ENCODE results near the gene FLT1. TPM values are rescaled to one million over a fixed set of nuclear protein-coding genes. Genes with fewer than 3 reads are reported as not detected.

FLT1 gene
- total RNA-seq, 1 donor from 2014 or later, result 46.3 TPM

GRCh38 chr13:28485551-28485950 is 9.4 kb downstream of the FLT1 start:
- no peak for DNase-seq

- no peak for DNase-seq
These were observed 9.8 kb downstream of the FLT1 start for GRCh38 chr13:28485097-28485496.

- no peak for DNase-seq
These were observed 11.5 kb downstream of the FLT1 start for GRCh38 chr13:28483313-28483931.

GRCh38 chr13:28479005-28479404 is 15.9 kb downstream of the FLT1 start:
- no peak for DNase-seq

GRCh38 chr13:28478127-28478526 is 16.8 kb downstream of the FLT1 start:
- no peak for DNase-seq

GRCh38 chr13:28477709-28477973 is 17.3 kb downstream of the FLT1 start:
- no peak for DNase-seq

GRCh38 chr13:28476919-28477708 is 17.8 kb downstream of the FLT1 start:
- no peak for DNase-seq

GRCh38 chr13:28475916-28476725 is 18.8 kb downstream of the FLT1 start:
- no peak for DNase-seq

GRCh38 chr13:28474491-28475134 is 20.3 kb downstream of the FLT1 start:
- DNase-seq, result no peak

- DNase-seq, result no peak
These were observed 21.9 kb downstream of the FLT1 start for GRCh38 chr13:28473044-28473443.

GRCh38 chr13:28471421-28471820 is 23.5 kb downstream of the FLT1 start:
- no peak for DNase-seq

GRCh38 chr13:28470296-28470695 is 24.6 kb downstream of the FLT1 start:
- no peak for DNase-seq

GRCh38 chr13:28469316-28469715 is 25.6 kb downstream of the FLT1 start:
- no peak for DNase-seq

- no peak for DNase-seq
These were observed 26.7 kb downstream of the FLT1 start for GRCh38 chr13:28468023-28468915.

GRCh38 chr13:28467034-28467433 is 27.9 kb downstream of the FLT1 start:
- DNase-seq, result no peak

GRCh38 chr13:28466151-28466550 is 28.8 kb downstream of the FLT1 start:
- no peak for DNase-seq

- DNase-seq, result peak; percentile 5
These were observed 30.0 kb downstream of the FLT1 start for GRCh38 chr13:28464861-28465460.

- DNase-seq, result no peak
These were observed 31.4 kb downstream of the FLT1 start for GRCh38 chr13:28463481-28463880.

- DNase-seq, result no peak
These were observed 35.0 kb downstream of the FLT1 start for GRCh38 chr13:28459911-28460310.

- no peak for DNase-seq
These were observed 36.3 kb downstream of the FLT1 start for GRCh38 chr13:28458608-28459007.

- no peak for DNase-seq
These were observed 36.9 kb downstream of the FLT1 start for GRCh38 chr13:28458051-28458450.
